HCT116 (cell line): ENCODE measurements around the gene ABCA8.

Experiments
- CTCF ChIP-seq, 3 experiments: fragments of 200-600 bp in 1 of 3; sonication (generic) in 1 of 3; IDR thresholded peaks in 2 of 3; conservative IDR thresholded peaks in 1 of 3; 2 replicates each; pipeline ENCODE4 v1.5.1; 2012 to 2017; ENCODE audit warnings: low read depth in 2 of 3, low read length in 2 of 3, antibody characterized with exemption in 1 of 3, borderline replicate concordance in 1 of 3, control low read depth in 1 of 3, mild to moderate bottlenecking in 1 of 3, mixed read lengths in 1 of 3, mixed run types in 1 of 3, moderate library complexity in 1 of 3; ENCODE audit not compliant: insufficient read depth in 1 of 3
- ELF1 ChIP-seq: IDR thresholded peaks from 2 replicates; pipeline ENCODE4 v1.6.1; 2012; ENCODE audit warnings: low read depth, borderline replicate concordance
- POLR2A ChIP-seq: IDR thresholded peaks from 2 replicates; pipeline ENCODE4 v1.7.0; 2011; ENCODE audit warnings: borderline replicate concordance; ENCODE audit not compliant: insufficient read depth, insufficient read length; ENCODE audit errors: extremely low read depth
- REST ChIP-seq: IDR thresholded peaks from 2 replicates; pipeline ENCODE4 v1.6.1; 2012; ENCODE audit warnings: low read depth

DNA sequence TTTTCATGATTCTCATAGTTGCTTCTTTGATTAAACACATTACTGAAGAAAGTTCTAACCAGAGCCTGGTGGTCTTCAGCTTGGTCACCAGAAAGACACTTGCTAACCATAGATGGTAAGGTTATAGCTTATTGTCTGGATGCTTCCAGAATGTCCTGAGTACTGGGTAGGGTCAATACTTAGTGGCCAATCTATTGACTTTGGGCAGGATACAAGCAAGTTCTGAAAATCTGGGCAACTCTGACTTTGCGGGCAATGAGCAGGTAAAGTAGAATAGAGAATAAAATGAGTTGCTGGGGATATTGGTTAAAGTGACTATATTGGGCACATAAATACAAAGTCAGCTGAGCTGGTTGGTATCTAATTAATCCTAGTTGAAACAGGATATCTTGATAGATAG, 63.0 kb downstream of the ABCA8 start:
- TF ChIP-seq ELF1 (no peak), CTCF (IDR thresholded peaks at IDR 0.05 in 2 of 3, conservative IDR thresholded peaks at IDR 0.05 in 1 of 3; ENCODE audit: borderline replicate concordance in 1 of 3, insufficient read depth in 1 of 3, low read depth in 2 of 3, low read length in 2 of 3) (no peak), POLR2A (no peak), REST (no peak)
